H1 (cell line): ENCODE measurements around the gene YEATS4. TPM values are rescaled to one million over a fixed set of nuclear protein-coding genes. Genes with fewer than 3 reads are reported as not detected.
"Not testable (repeated sequence)": the region's sequence is repeated elsewhere in the genome, so short reads cannot be mapped to it uniquely, and the experiment has no call there.

ENCODE experiments used
- CTCF ChIA-PET: fragments of 300-600 bp; sonication (Branson Sonifier 250); formaldehyde crosslinking; loops from one replicate; lab custom pipeline; 2021; ENCODE audit not compliant: partially characterized antibody; lab: Charles Lee
- POLR2A ChIA-PET: fragments of 300-600 bp; sonication (Branson Sonifier 250); formaldehyde crosslinking; loops from one replicate; lab custom pipeline; 2021; ENCODE audit warnings: inconsistent platforms; ENCODE audit not compliant: partially characterized antibody; lab: Charles Lee
- DNase-seq, 2 experiments: peaks; one replicate each; pipeline versions ENCODE4 v3.0.0 to v3.0.0-alpha.2; 2010 to 2022; ENCODE audit warnings: low spot score in 2 of 2, low read depth in 1 of 2, mixed read lengths in 1 of 2
- FAIRE-seq: peaks from 2 replicates; lab custom pipeline; 2011; peaks lifted over from hg19 to GRCh38; lab: Jason Lieb, UNC
- H2AFZ ChIP-seq: 2 replicates; pipeline ENCODE4 v1.8.1; 2012; ENCODE audit warnings: low read length, inconsistent platforms
- H2AK5ac ChIP-seq: 2 replicates; pipeline ENCODE4 v1.6.1; 2013; ENCODE audit warnings: low read depth, low read length
- H2BK120ac ChIP-seq: replicated peaks from 2 replicates; pipeline ENCODE3; 2013; ENCODE audit warnings: low read depth, low read length, inconsistent platforms
- H2BK12ac ChIP-seq: 2 replicates; pipeline ENCODE4 v1.6.1; 2013; ENCODE audit warnings: low read depth, low read length
- H2BK15ac ChIP-seq: 2 replicates; pipeline ENCODE4 v1.6.1; 2013; ENCODE audit warnings: low read length
- H2BK20ac ChIP-seq: 2 replicates; pipeline ENCODE4 v1.6.1; 2013; ENCODE audit warnings: low read length
- H2BK5ac ChIP-seq: 2 replicates; pipeline ENCODE4 v1.6.1; 2013; ENCODE audit warnings: low read depth, low read length
- H3K14ac ChIP-seq: 2 replicates; pipeline ENCODE4 v1.6.1; 2013; ENCODE audit warnings: inconsistent platforms; ENCODE audit not compliant: insufficient read length
- H3K18ac ChIP-seq: 2 replicates; pipeline ENCODE4 v1.6.1; 2013; ENCODE audit warnings: low read length; ENCODE audit errors: extremely low read depth
- H3K23ac ChIP-seq: 2 replicates; pipeline ENCODE4 v1.6.1; 2013; ENCODE audit warnings: inconsistent platforms; ENCODE audit not compliant: insufficient read length
- H3K23me2 ChIP-seq: 2 replicates; pipeline ENCODE4 v1.6.1; 2013; ENCODE audit warnings: low read depth, low read length
- H3K27ac ChIP-seq: 2 replicates; pipeline ENCODE4 v1.6.1; 2011; ENCODE audit warnings: low read depth, low read length, inconsistent platforms
- H3K27me3 ChIP-seq, 4 experiments: replicated peaks in 1 of 4; 1 replicate in 1 of 4; 2 replicates in 3 of 4; pipeline versions ENCODE4 v1.6.1 to v1.8.1; 2011 to 2013; ENCODE audit warnings: low read length in 3 of 4, mild to moderate bottlenecking in 3 of 4, inconsistent platforms in 2 of 4, mixed read lengths in 2 of 4, moderate library complexity in 1 of 4; ENCODE audit not compliant: control insufficient read depth in 3 of 4, insufficient read depth in 3 of 4; ENCODE audit errors: extremely low read depth in 1 of 4
- H3K36me3 ChIP-seq, 4 experiments: 2 replicates each; pipeline versions ENCODE4 v1.6.1 to v1.8.1; 2011 to 2013; ENCODE audit warnings: mild to moderate bottlenecking in 4 of 4, low read length in 3 of 4, moderate library complexity in 2 of 4, control low read depth in 1 of 4, inconsistent platforms in 1 of 4; ENCODE audit not compliant: insufficient read depth in 4 of 4, control insufficient read depth in 2 of 4
- H3K4ac ChIP-seq: replicated peaks from 2 replicates; pipeline ENCODE3; 2013; ENCODE audit warnings: low read length, low read depth, mixed read lengths, inconsistent platforms; ENCODE audit not compliant: insufficient read length
- H3K4me1 ChIP-seq, 4 experiments: replicated peaks in 1 of 4; 1 replicate in 1 of 4; 2 replicates in 3 of 4; pipeline versions ENCODE4 v1.6.1 to v1.8.1; 2011 to 2013; ENCODE audit warnings: low read length in 3 of 4, inconsistent platforms in 2 of 4, mixed read lengths in 1 of 4; ENCODE audit not compliant: insufficient read depth in 4 of 4, control insufficient read depth in 3 of 4
- H3K4me2 ChIP-seq, 2 experiments: 2 replicates each; pipeline versions ENCODE4 v1.6.1 to v1.8.1; 2011 to 2013; ENCODE audit warnings: low read depth in 2 of 2, low read length in 2 of 2, control low read depth in 1 of 2, inconsistent platforms in 1 of 2, mild to moderate bottlenecking in 1 of 2; ENCODE audit not compliant: insufficient read depth in 1 of 2
- H3K4me3 ChIP-seq, 4 experiments: fragments of 200-600, 300-600 bp in 1 of 4; sonication (generic), shearing (Covaris generic), sonication (Bioruptor Twin) in 1 of 4; 2 replicates each; pipeline versions ENCODE4 v1.5.1 to v1.8.1; 2011 to 2016; ENCODE audit warnings: low read length in 4 of 4, low read depth in 3 of 4, control low read depth in 2 of 4, inconsistent platforms in 2 of 4, mild to moderate bottlenecking in 2 of 4, mixed read lengths in 1 of 4, moderate library complexity in 1 of 4; ENCODE audit not compliant: insufficient read depth in 2 of 4; ENCODE audit errors: extremely low read depth in 1 of 4
- H3K56ac ChIP-seq: replicated peaks from 2 replicates; pipeline ENCODE3; 2013; ENCODE audit warnings: low read depth, mild to moderate bottlenecking, mixed read lengths, low read length, inconsistent platforms; ENCODE audit not compliant: insufficient read length
- H3K79me1 ChIP-seq: 2 replicates; pipeline ENCODE4 v1.6.1; 2013; ENCODE audit warnings: low read depth, low read length, control low read depth
- H3K79me2 ChIP-seq, 2 experiments: 2 replicates each; pipeline versions ENCODE4 v1.6.1 to v1.8.1; 2012 to 2013; ENCODE audit warnings: low read length in 2 of 2, mild to moderate bottlenecking in 2 of 2, inconsistent platforms in 1 of 2; ENCODE audit not compliant: insufficient read depth in 2 of 2, control insufficient read depth in 1 of 2
- H3K9ac ChIP-seq, 4 experiments: replicated peaks in 1 of 4; 1 replicate in 1 of 4; 2 replicates in 3 of 4; pipeline versions ENCODE4 v1.6.1 to v1.8.1; 2011 to 2013; ENCODE audit warnings: low read depth in 3 of 4, low read length in 3 of 4, control low read depth in 2 of 4, mild to moderate bottlenecking in 2 of 4, moderate library complexity in 2 of 4, inconsistent platforms in 1 of 4; ENCODE audit errors: extremely low read depth in 1 of 4
- H3K9me3 ChIP-seq, 2 experiments: 2 replicates each; pipeline versions ENCODE4 v1.6.1 to v1.8.1; 2012 to 2013; ENCODE audit warnings: mild to moderate bottlenecking in 2 of 2, moderate library complexity in 2 of 2, control low read depth in 1 of 2, inconsistent platforms in 1 of 2, low read depth in 1 of 2, low read length in 1 of 2, mixed read lengths in 1 of 2; ENCODE audit not compliant: insufficient read depth in 2 of 2
- H4K20me1 ChIP-seq, 2 experiments: replicated peaks in 1 of 2; 2 replicates each; pipeline versions ENCODE3 to v1.8.1; 2011 to 2013; ENCODE audit warnings: inconsistent platforms in 2 of 2, low read length in 2 of 2, mild to moderate bottlenecking in 1 of 2; ENCODE audit not compliant: insufficient read depth in 2 of 2, control insufficient read depth in 1 of 2
- H4K5ac ChIP-seq: 2 replicates; pipeline ENCODE4 v1.6.1; 2013; ENCODE audit warnings: low read length, low read depth, mixed read lengths, inconsistent platforms; ENCODE audit not compliant: insufficient read length
- H4K8ac ChIP-seq: 2 replicates; pipeline ENCODE4 v1.8.0; 2013; ENCODE audit warnings: mild to moderate bottlenecking, moderate library complexity, low read length, inconsistent platforms; ENCODE audit not compliant: insufficient read depth; ENCODE audit errors: extremely low read depth
- H4K91ac ChIP-seq: replicated peaks from 2 replicates; pipeline ENCODE3; 2013; ENCODE audit warnings: low read length, mixed read lengths, inconsistent platforms; ENCODE audit not compliant: insufficient read length
- WGBS, 2 experiments: shearing (Covaris generic) in 1 of 2; methylation state at CpG; one replicate each; pipeline versions ENCODE4 v1.1.6 to v1.1.7; 2013 to 2015; ENCODE audit warnings: low lambda C conversion rate in 2 of 2, mixed read lengths in 2 of 2, inconsistent platforms in 1 of 2, low coverage in 1 of 2, missing lambda C conversion rate in 1 of 2; ENCODE audit not compliant: insufficient replicate concordance in 2 of 2, insufficient coverage in 1 of 2, insufficient read length in 1 of 2; ENCODE audit errors: extremely low coverage in 1 of 2, missing lambda C conversion rate in 1 of 2; 5-methylcytosine and 5-hydroxymethylcytosine counted together
- polyA plus RNA-seq, 7 experiments: library from polyadenylated mRNA; depleted of rRNA in 3 of 7; stranded (reverse) in 5 of 7; unstranded in 2 of 7; fragments of >200 nt in 5 of 7; fragments of 200-250 nt in 2 of 7; gene quantifications; 1 replicate in 5 of 7; 2 replicates in 1 of 7; 4 replicates in 1 of 7; pipeline versions ENCODE4 v1.2.1 to v1.2.3, GENCODE V29; 2011 to 2013; ENCODE audit warnings: missing spikeins in 2 of 7, mixed read lengths in 2 of 7
- total RNA-seq: library from RNA; stranded (reverse); fragmentation: NEBNext Ultra II Directional; extraction: Animal tissue kit (Norgen Biotek cat#: 25700); gene quantifications from 2 replicates; pipeline ENCODE4 v1.2.1, GENCODE V29; 2021

YEATS4 gene
- total and polyA plus RNA-seq, 2 of the 8 experiments (the other 6 are each of a cell fraction or from before 2014, with no cell fraction given), result 25.7 to 32.5 TPM

- H3K79me2 ChIP-seq, H3K56ac ChIP-seq, H2BK120ac ChIP-seq, H3K23ac ChIP-seq, H2BK12ac ChIP-seq, H3K18ac ChIP-seq, CTCF ChIA-PET, H3K4me1 ChIP-seq, H3K79me1 ChIP-seq, H4K91ac ChIP-seq, H3K9me3 ChIP-seq, FAIRE-seq, H2AK5ac ChIP-seq, H4K5ac ChIP-seq, H4K20me1 ChIP-seq, H4K8ac ChIP-seq, H2AFZ ChIP-seq, DNase-seq, H3K4me2 ChIP-seq, POLR2A ChIA-PET, H3K14ac ChIP-seq, H3K4me3 ChIP-seq, H2BK5ac ChIP-seq, H3K36me3 ChIP-seq, H3K27me3 ChIP-seq, H3K4ac ChIP-seq, H3K23me2 ChIP-seq, H3K27ac ChIP-seq, H2BK20ac ChIP-seq, H3K9ac ChIP-seq, H2BK15ac ChIP-seq: not testable (repeated sequence)
Observed at GRCh38 chr12:69316784-69317183, 42.8 kb upstream of the YEATS4 start.

DNA sequence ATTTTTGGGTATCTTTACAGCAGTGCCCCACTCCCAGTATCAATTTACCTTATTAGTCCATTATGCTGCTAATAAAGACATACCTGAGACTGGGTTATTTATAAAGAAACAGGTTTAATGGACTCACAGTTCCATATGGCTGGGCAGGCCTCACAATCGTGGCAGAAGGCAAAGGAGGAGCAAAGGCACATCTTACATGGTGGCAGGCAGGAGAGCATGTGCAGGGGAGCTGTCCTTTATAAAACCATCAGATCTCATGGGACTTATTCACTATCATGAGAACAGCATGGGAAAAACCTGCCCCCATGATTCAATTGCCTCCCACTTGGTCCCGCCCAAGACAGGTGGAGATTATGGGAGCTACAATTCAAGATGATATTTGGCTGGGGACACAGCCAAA lies 42.3 kb upstream of the YEATS4 start:
- CTCF ChIA-PET, result not testable (repeated sequence)

More for the DNA sequence above, 42.3 kb upstream of the YEATS4 start:
- H4K91ac ChIP-seq, H4K20me1 ChIP-seq, H3K27me3 ChIP-seq, H3K36me3 ChIP-seq, H3K14ac ChIP-seq, H3K56ac ChIP-seq, H4K5ac ChIP-seq, POLR2A ChIA-PET, H3K9ac ChIP-seq, H4K8ac ChIP-seq, H2BK120ac ChIP-seq, H3K23ac ChIP-seq, H2BK5ac ChIP-seq, H3K79me1 ChIP-seq, H3K23me2 ChIP-seq, FAIRE-seq, H3K4me2 ChIP-seq, H2BK12ac ChIP-seq, H3K9me3 ChIP-seq, H2BK20ac ChIP-seq, H3K4me1 ChIP-seq, H3K18ac ChIP-seq, H3K4ac ChIP-seq, H2AFZ ChIP-seq, H3K4me3 ChIP-seq, H2AK5ac ChIP-seq, H3K27ac ChIP-seq, H3K79me2 ChIP-seq, DNase-seq, H2BK15ac ChIP-seq: not testable (repeated sequence)
- 93% methylated on average over 2 of the region's 2 CpGs; no CpG with 5 or more reads in 1 of the 2 experiments for WGBS, 2 experiments
